Measurements from ENCODE around the gene GPX4. TPM values are rescaled to one million over a fixed set of nuclear protein-coding genes. Genes with fewer than 3 reads are reported as not detected.

Gene GPX4
- total RNA-seq, 1 donor from 2014 or later, result 115 TPM

- intact Hi-C loops (cut with micrococcal nuclease), result no loop called here
Measured at GRCh38 chr19:1129535-1129934, 25.7 kb downstream of the GPX4 start.

GRCh38 chr19:1130771-1131717 lies 27.2 kb downstream of the GPX4 start:
- intact Hi-C loops (cut with micrococcal nuclease), result loop anchor here (5.0 kb wide), 3 partner anchors 41 to 111 kb away; partner anchors contain the start of genes ATP5F1D and SBNO2

GRCh38 chr19:1131718-1132551 lies 28.1 kb downstream of the GPX4 start:
- intact Hi-C loops (cut with micrococcal nuclease), result loop anchor here (5.0 kb wide), 3 partner anchors 40 to 110 kb away; partner anchors contain the start of genes ATP5F1D and SBNO2

DNA sequence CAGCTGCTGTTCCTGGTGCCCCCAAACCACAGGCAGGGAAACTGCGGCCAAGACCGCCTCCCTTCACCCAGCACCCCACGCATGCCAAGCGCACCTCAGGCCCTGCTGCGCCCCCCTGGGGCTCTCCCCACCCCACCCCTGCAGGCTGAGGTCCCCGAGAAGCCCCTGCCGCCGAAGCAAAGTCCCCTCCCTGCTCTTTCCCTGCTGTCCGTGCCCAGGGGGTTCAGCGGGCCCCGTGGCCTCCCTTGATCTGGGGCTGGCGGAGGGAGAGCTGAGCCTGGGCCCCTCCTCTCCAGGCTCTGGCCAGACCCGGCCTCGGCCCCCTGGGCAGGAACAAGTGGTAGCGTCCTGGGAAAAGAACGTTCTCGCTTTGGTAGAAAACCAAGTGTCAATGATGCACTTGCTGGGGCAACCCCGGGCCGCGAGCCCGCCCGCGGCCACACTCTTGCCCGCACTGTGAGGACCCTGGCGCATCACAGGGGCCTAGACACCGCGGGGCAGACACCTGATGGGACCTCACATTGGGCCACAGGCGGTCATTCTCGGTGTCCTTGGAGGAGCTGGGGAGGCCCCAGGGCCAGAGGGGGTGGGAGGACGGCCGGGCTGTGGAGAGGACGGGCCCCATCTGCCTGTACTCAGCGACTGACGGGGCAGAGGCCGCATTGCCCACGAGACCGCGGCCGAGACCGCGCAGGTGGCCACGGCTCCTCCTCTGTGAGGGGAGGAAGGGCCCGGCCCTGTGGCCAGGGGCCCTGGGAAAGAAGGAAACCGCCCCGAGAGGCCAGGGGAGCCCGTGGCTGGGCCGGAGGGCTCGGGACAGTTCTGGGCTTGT lies 29.0 kb downstream of the GPX4 start:
- intact Hi-C loops (cut with micrococcal nuclease), result loop anchor here (5.0 kb wide), 3 partner anchors 40 to 110 kb away; partner anchors contain the start of genes ATP5F1D and SBNO2

- intact Hi-C loops (cut with micrococcal nuclease), result loop anchor here (5.0 kb wide), 3 partner anchors 39 to 109 kb away; partner anchors contain the start of genes ATP5F1D and SBNO2
Measured at GRCh38 chr19:1133471-1133929, 29.7 kb downstream of the GPX4 start.

DNA sequence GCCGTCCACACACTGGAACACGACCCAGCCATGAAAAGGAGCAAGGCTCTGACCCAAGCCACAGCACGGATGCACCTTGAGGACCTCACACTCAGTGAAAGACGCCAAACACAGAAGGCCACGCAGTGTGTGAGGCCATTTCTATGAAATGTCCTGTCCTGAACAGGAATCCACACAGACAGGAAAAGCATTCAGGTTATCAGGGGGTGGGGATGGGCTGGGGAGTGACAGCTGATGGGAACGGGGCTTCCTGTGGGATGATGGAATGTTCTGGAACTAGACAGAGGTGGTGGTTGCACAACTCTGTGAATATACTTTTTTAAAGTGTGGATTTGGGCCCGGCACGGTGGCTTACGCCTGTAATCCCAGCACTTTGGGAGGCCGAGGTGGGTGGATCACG lies 30.6 kb downstream of the GPX4 start:
- intact Hi-C loops (cut with micrococcal nuclease), result loop anchor here (5.0 kb wide), 3 partner anchors 38 to 108 kb away; partner anchors contain the start of genes ATP5F1D and SBNO2

GRCh38 chr19:1135454-1135853 lies 31.7 kb downstream of the GPX4 start:
- intact Hi-C loops (cut with micrococcal nuclease), result no loop called here

GRCh38 chr19:1136201-1136600 lies 32.4 kb downstream of the GPX4 start:
- intact Hi-C loops (cut with micrococcal nuclease), result no loop called here

DNA sequence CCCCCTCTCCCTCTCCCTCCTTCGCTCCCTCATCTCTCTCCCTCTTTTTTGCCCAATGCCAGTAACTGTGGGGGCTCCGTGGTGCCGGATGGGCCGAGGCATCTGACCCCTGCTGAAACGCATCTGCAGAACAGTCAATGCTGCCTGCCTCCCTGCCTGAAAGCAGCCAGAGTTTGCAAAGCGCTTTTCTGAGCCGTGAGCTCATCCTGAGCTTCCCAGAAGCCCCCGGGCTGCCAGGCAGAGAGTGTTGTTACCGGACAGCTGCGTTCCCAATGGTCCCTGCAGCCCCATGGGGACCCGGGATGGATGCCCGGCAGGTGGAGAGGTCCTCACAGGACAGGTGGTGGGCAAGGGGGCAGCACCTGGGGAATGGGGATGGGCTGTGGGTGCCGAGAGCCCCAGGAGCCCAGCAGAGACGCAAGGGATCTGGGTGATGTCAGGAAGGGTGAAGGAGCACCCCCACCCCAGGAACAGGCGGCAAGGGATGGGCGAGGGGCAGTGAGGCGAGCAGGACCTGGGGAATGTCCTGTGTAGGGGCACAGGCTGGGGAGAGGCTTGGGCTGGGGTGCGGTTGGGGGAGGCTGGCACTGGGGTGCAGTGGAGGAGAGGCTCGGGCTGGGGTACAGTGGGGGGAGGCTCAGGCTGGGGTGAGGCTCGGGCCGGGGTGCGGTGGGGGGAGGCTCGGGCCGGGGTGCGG lies 33.0 kb downstream of the GPX4 start:
- intact Hi-C loops (cut with micrococcal nuclease), result no loop called here

GRCh38 chr19:1138121-1138520 lies 34.3 kb downstream of the GPX4 start:
- intact Hi-C loops (cut with micrococcal nuclease), result no loop called here

DNA sequence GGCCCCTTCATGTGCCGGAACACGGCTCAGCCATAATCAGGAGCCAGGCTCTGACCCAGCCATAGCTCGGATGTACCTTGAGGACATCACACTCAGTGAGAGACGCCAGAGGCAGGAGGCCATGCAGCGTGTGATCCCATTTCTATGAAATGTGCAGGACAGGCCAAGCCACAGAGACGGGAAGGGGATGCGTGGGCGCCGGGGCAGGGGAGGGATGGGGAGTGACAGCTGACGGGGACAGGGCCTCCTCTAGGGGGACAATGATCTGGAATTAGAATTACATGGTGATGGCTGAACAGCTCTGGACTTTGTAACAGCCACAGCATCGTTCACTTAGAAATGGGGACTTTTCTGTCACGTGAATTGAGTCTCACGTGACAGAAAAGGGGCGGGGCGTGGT lies 35.3 kb downstream of the GPX4 start:
- intact Hi-C loops (cut with micrococcal nuclease), result no loop called here

GRCh38 chr19:1140272-1141027 lies 36.7 kb downstream of the GPX4 start:
- intact Hi-C loops (cut with micrococcal nuclease), result no loop called here

DNA sequence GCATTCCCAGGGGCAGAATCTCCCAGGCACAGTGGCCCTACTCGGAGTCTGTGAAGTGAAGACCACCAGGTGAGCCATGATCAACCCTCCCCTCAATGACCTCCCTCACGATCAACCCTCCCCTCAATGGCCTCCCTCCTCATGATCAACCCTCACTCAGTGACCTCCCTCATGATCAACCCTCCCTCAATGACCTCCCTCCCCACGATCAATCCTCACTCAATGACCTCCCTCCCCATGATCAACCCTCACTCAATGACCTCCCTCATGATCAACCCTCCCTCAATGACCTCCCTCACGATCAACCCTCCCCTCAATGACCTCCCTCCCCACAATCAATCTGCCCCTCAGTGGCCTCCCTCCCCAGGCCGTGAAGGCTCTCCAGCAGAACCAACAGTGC lies 38.1 kb downstream of the GPX4 start:
- intact Hi-C loops (cut with micrococcal nuclease), result no loop called here

DNA sequence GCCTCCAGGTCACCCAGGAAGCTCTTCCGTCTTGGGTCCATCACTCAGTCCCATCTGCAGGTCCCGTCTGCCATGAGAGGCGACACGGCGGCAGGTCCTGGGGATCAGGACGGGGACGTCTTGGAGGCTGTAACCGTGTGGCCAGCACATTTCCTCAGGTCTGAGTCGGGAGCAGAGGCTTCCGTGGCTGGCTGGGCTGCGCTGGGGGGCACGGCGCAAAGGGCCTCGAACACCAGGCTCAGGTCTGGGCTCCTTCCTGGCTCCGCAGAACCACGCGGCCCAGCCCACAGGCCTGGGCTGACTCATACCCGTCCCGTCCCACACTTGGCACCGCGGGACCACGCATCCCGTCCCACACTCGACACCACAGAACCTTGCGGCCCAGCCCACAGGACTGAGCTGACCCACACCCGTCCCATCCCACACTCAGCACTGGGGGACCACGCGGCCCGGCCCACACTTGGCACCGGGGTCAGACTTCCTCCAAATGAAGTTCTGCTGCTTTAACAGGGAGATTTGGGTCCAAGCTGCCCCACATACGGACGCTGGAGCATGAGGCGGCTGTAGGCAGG lies 40.1 kb downstream of the GPX4 start:
- intact Hi-C loops (cut with micrococcal nuclease), result no loop called here

GRCh38 chr19:1144741-1145140 lies 40.9 kb downstream of the GPX4 start:
- intact Hi-C loops (cut with micrococcal nuclease), result no loop called here

DNA sequence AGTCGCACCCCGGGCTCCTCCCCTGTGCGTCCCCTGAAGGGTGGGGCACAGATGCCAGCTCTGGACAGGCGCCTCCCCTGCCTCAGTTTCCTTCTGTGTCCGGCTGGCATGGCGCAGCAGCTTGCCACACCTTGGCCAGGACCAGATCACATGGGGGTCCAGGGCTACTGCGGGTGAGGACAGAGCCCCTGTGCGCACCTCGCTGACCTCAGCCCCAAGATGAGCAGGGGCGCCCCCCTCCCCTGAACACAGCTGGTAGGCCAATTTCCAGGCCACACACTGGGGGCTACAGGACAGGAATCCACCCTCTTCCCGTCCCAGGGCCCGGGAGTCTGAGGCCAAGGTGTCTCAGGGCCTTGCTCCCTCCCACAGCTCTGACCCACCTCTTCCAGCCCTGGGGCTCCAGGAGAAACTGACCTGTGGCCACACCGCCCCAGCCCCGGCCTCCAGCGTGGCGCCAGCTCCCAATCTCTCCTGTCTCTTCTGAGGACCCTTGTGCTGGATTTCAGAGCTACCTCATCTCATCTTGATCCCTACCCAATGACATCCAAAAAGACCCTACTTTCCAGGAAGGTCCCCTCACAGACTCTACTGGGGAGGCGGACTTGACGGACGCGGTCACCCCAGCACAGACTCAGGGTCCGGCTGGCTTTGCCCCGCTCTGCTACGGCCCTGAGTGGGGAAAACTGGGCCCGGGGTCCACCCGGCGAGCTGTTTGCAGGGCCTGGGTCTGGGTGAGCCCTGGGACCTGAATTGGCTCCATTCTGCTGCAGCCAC lies 42.0 kb downstream of the GPX4 start:
- intact Hi-C loops (cut with micrococcal nuclease), result no loop called here

- intact Hi-C loops (cut with micrococcal nuclease), result no loop called here
Measured at GRCh38 chr19:1146412-1146699, 42.6 kb downstream of the GPX4 start.

Measured in T-helper 2 cell treated with Interferon-gamma antibody and Interleukin-4, amounts not matched to agents 100 ng/mL and 5 ng/mL, for 36 hours (primary cell).